ENCODE results near the gene UBE2G1.
"Not testable (repeated sequence)": the region's sequence is repeated elsewhere in the genome, so short reads cannot be mapped to it uniquely, and the experiment has no call there.

Gene UBE2G1

GRCh38 chr17:4366327-4367063 lies at the start of gene UBE2G1:
Gene UBE2G1, minus strand, starts transcription at chr17:4366675. Its CDS starts 359 bp downstream, at chr17:4366316.
- DNase-seq: peak; percentile 70 to 79

- DNase-seq: peak; percentile 56 to 76
Measured at GRCh38 chr17:4412933-4413831, 46.7 kb upstream of the UBE2G1 start.

GRCh38 chr17:4411201-4411600 lies 44.7 kb upstream of the UBE2G1 start:
- no peak for DNase-seq

- no peak for DNase-seq
Measured at GRCh38 chr17:4409659-4410058, 43.2 kb upstream of the UBE2G1 start.

- DNase-seq: no peak
Measured at GRCh38 chr17:4407851-4408250, 41.4 kb upstream of the UBE2G1 start.

GRCh38 chr17:4407216-4407615 lies 40.7 kb upstream of the UBE2G1 start:
- DNase-seq: no peak

- DNase-seq: no peak
Measured at GRCh38 chr17:4406386-4406785, 39.9 kb upstream of the UBE2G1 start.

- no peak for DNase-seq
Measured at GRCh38 chr17:4405699-4406098, 39.2 kb upstream of the UBE2G1 start.

GRCh38 chr17:4405038-4405669 lies 38.7 kb upstream of the UBE2G1 start:
- DNase-seq: no peak

GRCh38 chr17:4397840-4398239 lies 31.4 kb upstream of the UBE2G1 start:
- DNase-seq: no peak

GRCh38 chr17:4395111-4395478 lies 28.6 kb upstream of the UBE2G1 start:
- no peak for DNase-seq

- no peak for DNase-seq
Measured at GRCh38 chr17:4394208-4395110, 28.0 kb upstream of the UBE2G1 start.

- no peak for DNase-seq
Measured at GRCh38 chr17:4393806-4394205, 27.3 kb upstream of the UBE2G1 start.

GRCh38 chr17:4389079-4389478 lies 22.6 kb upstream of the UBE2G1 start:
- no peak for DNase-seq

- DNase-seq: no peak
Measured at GRCh38 chr17:4387137-4387536, 20.7 kb upstream of the UBE2G1 start.

GRCh38 chr17:4386406-4386805 lies 19.9 kb upstream of the UBE2G1 start:
- no peak for DNase-seq

- DNase-seq: no peak
Measured at GRCh38 chr17:4381690-4382671, 15.5 kb upstream of the UBE2G1 start.

GRCh38 chr17:4378626-4379025 lies 12.2 kb upstream of the UBE2G1 start:
- DNase-seq: no peak

- not testable (repeated sequence) for DNase-seq
Measured at GRCh38 chr17:4377247-4377646, 10.8 kb upstream of the UBE2G1 start.

GRCh38 chr17:4375796-4376440 lies 9.4 kb upstream of the UBE2G1 start:
- DNase-seq: not testable (repeated sequence)

Measured in Kasumi-1 (cell line).